K562 (cell line): ENCODE measurements around the gene MRO. TPM values are rescaled to one million over a fixed set of nuclear protein-coding genes. Genes with fewer than 3 reads are reported as not detected.
"Not testable (repeated sequence)": the region's sequence is repeated elsewhere in the genome, so short reads cannot be mapped to it uniquely, and the experiment has no call there.

Experiments used
- ATAC-seq: fragments of 200-7000 bp; cut with Tn5 transposase; 3 replicates; pipeline ENCODE4 v1.9.1; 2020; ENCODE audit warnings: moderate library complexity
- BruUV-seq: library from RNA; stranded (reverse); fragments of 400-500 nt; replicated peaks from 2 replicates; lab custom pipeline; 2021; lab: Mats Ljungman, UMichigan
- CTCF ChIA-PET: fragments of 300-600 bp; formaldehyde crosslinking; extraction: SDS; loops from one replicate; lab custom pipeline; 2021; ENCODE audit warnings: low intra/inter-chr PET ratio; lab: Yijun Ruan, JAX
- POLR2A ChIA-PET: fragments of 300-600, 350-650 bp; sonication (Branson Sonifier 250); formaldehyde crosslinking; extraction: SDS; loops from one replicate; lab custom pipeline; 2021; ENCODE audit warnings: antibody characterized with exemption, inconsistent platforms; lab: Yijun Ruan, JAX
- DNase-seq, 4 experiments: peaks; one replicate each; pipeline versions ENCODE4 v3.0.0 to v3.0.0-alpha.2; 2011 to 2018; ENCODE audit warnings: low spot score in 3 of 4, mixed read lengths in 3 of 4; ENCODE audit errors: extremely low read depth in 1 of 4
- FAIRE-seq: peaks from 2 replicates; lab custom pipeline; 2011; peaks lifted over from hg19 to GRCh38; lab: Jason Lieb, UNC
- H2AFZ ChIP-seq: 2 replicates; pipeline ENCODE4 v1.6.0; 2011; ENCODE audit warnings: low read depth, low read length, control low read depth, inconsistent platforms
- H3K27ac ChIP-seq: fragments of 200-600 bp; 3 replicates; pipeline ENCODE4 v1.8.0; 2011; ENCODE audit warnings: low read depth, mild to moderate bottlenecking, control low read depth, inconsistent platforms, low read length, moderate library complexity, mixed read lengths; ENCODE audit errors: extremely low read depth
- H3K27me3 ChIP-seq, 2 experiments: fragments of 300-600 bp in 1 of 2; 2 replicates in 1 of 2; 3 replicates in 1 of 2; pipeline versions ENCODE4 v1.6.0 to v1.8.0; 2011; ENCODE audit warnings: inconsistent platforms in 2 of 2, low read length in 2 of 2, mild to moderate bottlenecking in 1 of 2, mixed read lengths in 1 of 2, moderate library complexity in 1 of 2; ENCODE audit not compliant: control insufficient read depth in 2 of 2, insufficient read depth in 2 of 2
- H3K36me3 ChIP-seq: fragments of 300-600 bp; 3 replicates; pipeline ENCODE4 v1.8.0; 2011; ENCODE audit warnings: mild to moderate bottlenecking, low read length, inconsistent platforms; ENCODE audit not compliant: control insufficient read depth, insufficient read depth
- H3K4me1 ChIP-seq, 2 experiments: fragments of 200-600 bp in 1 of 2; replicated peaks in 1 of 2; 2 replicates in 1 of 2; 3 replicates in 1 of 2; pipeline versions ENCODE4 v1.5.1 to v1.8.0; 2011; ENCODE audit warnings: inconsistent platforms in 2 of 2, low read length in 2 of 2, mild to moderate bottlenecking in 1 of 2, mixed read lengths in 1 of 2, moderate library complexity in 1 of 2; ENCODE audit not compliant: control insufficient read depth in 2 of 2, insufficient read depth in 2 of 2
- H3K4me2 ChIP-seq: 2 replicates; pipeline ENCODE4 v1.6.1; 2011; ENCODE audit warnings: low read length, control low read depth, inconsistent platforms, mixed read lengths; ENCODE audit not compliant: insufficient read depth
- H3K4me3 ChIP-seq: fragments of 200-600 bp; sonication (generic), shearing (Covaris generic); 2 replicates; pipeline ENCODE4 v1.5.1; 2016; ENCODE audit warnings: control low read depth, inconsistent platforms
- H3K79me2 ChIP-seq: fragments of 200-600 bp; 3 replicates; pipeline ENCODE4 v1.8.0; 2011; ENCODE audit warnings: low read length, inconsistent platforms; ENCODE audit not compliant: control insufficient read depth, insufficient read depth
- H3K9ac ChIP-seq, 2 experiments: 2 replicates each; pipeline versions ENCODE4 v1.6.0 to v1.6.1; 2011; ENCODE audit warnings: low read depth in 2 of 2, low read length in 2 of 2, control low read depth in 1 of 2, inconsistent platforms in 1 of 2, mild to moderate bottlenecking in 1 of 2, mixed read lengths in 1 of 2; ENCODE audit not compliant: insufficient read depth in 1 of 2
- H3K9me1 ChIP-seq: one replicate; pipeline ENCODE4 v1.6.0; 2011; ENCODE audit warnings: inconsistent platforms, mild to moderate bottlenecking, low read length, moderate library complexity; ENCODE audit not compliant: control insufficient read depth, insufficient read depth
- H3K9me3 ChIP-seq: replicated peaks from 2 replicates; pipeline ENCODE4 v1.5.1; 2011; ENCODE audit warnings: low read depth, low read length, inconsistent platforms; ENCODE audit not compliant: control insufficient read depth, insufficient read depth
- H4K20me1 ChIP-seq: replicated peaks from 2 replicates; pipeline ENCODE4 v1.6.1; 2011; ENCODE audit warnings: low read length, inconsistent platforms, mixed read lengths; ENCODE audit not compliant: control insufficient read depth, insufficient read depth
- ARID4B ChIP-seq: sonication (generic); formaldehyde crosslinking; IDR thresholded peaks from 2 replicates; pipeline ENCODE4 v1.8.0; 2022; ENCODE audit warnings: mild to moderate bottlenecking, missing genetic modification reagents
- JUND ChIP-seq, 2 experiments: IDR thresholded peaks; 2 replicates in 1 of 2; 3 replicates in 1 of 2; pipeline ENCODE4 v1.6.1; 2011; ENCODE audit warnings: borderline replicate concordance in 2 of 2, low read depth in 2 of 2, low read length in 2 of 2, improper control_type of control experiment in 1 of 2, missing biosample characterization in 1 of 2, missing genetic modification characterization in 1 of 2, missing genetic modification reagents in 1 of 2
- MAFF ChIP-seq: IDR thresholded peaks from 2 replicates; pipeline ENCODE4 v1.6.1; 2012; ENCODE audit warnings: low read length, improper control_type of control experiment
- WGBS: fragments of 100-300 bp; shearing (Covaris generic); methylation state at CpG from one replicate; pipeline ENCODE4 v1.1.6; 2016; ENCODE audit warnings: low coverage, mixed read lengths; ENCODE audit not compliant: insufficient coverage; ENCODE audit errors: missing lambda C conversion rate; 5-methylcytosine and 5-hydroxymethylcytosine counted together
- in situ Hi-C: fragments of 300-500 bp; cut with MboI; formaldehyde crosslinking; loops from 4 replicates; pipeline ENCODE4 v1.15.0; 2018; ENCODE audit warnings: inconsistent platforms, mixed read lengths
- intact Hi-C: fragments of 100-400 bp; cut with micrococcal nuclease; formaldehyde crosslinking; loops from 2 replicates; pipeline ENCODE4 v1.14.2; 2022
- polyA plus RNA-seq, 8 experiments: library from polyadenylated mRNA; depleted of rRNA in 4 of 8; stranded (reverse) in 5 of 8; unstranded in 3 of 8; fragments of >200 nt; fragmentation: Nextera tagmentation in 2 of 8; fragmentation: Illumina TruSeq in 1 of 8; extraction: Ambion mirVana in 2 of 8; extraction: Trizol in 1 of 8; gene quantifications; 2 replicates each; pipeline versions ENCODE4 v1.2.1 to v1.2.3, GENCODE V29; 2011 to 2014; ENCODE audit warnings: inconsistent platforms in 1 of 8, missing spikeins in 1 of 8
- total RNA-seq, 7 experiments: library from RNA; depleted of rRNA in 6 of 7; stranded (reverse); fragments of >200 nt in 6 of 7; fragmentation: Illumina TruSeq in 2 of 7; extraction: Trizol in 2 of 7; gene quantifications; 2 replicates each; pipeline versions ENCODE4 v1.2.1 to v1.2.3, GENCODE V29; 2011 to 2021; ENCODE audit warnings: low replicate concordance in 1 of 7

Gene MRO
- total and polyA plus RNA-seq, 9 of the 15 experiments (the other 6 are each of a cell fraction or from before 2014, with no cell fraction given), result 0.06 TPM; not detected in 8

GRCh38 chr18:50783553-50783952, 36.3 kb downstream of the MRO start (continued):
- TF ChIP-seq ARID4B (CRISPR knock-in tag), result no peak
- TF ChIP-seq JUND (IDR thresholded peaks at IDR 0.05; ENCODE audit: borderline replicate concordance, low read depth, low read length), result no peak
- TF ChIP-seq JUND (tag; IDR thresholded peaks at IDR 0.05; ENCODE audit: borderline replicate concordance, low read depth, low read length), result no peak
- TF ChIP-seq MAFF, result no peak

GRCh38 chr18:50779021-50779420, 40.8 kb downstream of the MRO start:
- ATAC-seq, H3K79me2 ChIP-seq, H4K20me1 ChIP-seq, H2AFZ ChIP-seq, FAIRE-seq, H3K27me3 ChIP-seq, CTCF ChIA-PET, H3K27ac ChIP-seq, H3K36me3 ChIP-seq, intact Hi-C loops, H3K4me3 ChIP-seq, in situ Hi-C loops, BruUV-seq, POLR2A ChIA-PET, H3K4me2 ChIP-seq, H3K9me3 ChIP-seq, H3K9ac ChIP-seq, H3K9me1 ChIP-seq, DNase-seq, H3K4me1 ChIP-seq: not testable (repeated sequence)
- 0% methylated on average over 3 of the region's 3 CpGs for WGBS
